Stimulated activated CD4-positive, alpha-beta T cell treated with anti-CD3 and anti-CD28 coated beads, TNF-alpha, amount 100 ng/mL, for 1 hour (primary cell): ENCODE measurements around the gene CYP27C1.

ENCODE experiments used
- DNase-seq, 3 donors: peaks; one replicate each; pipeline ENCODE4 v3.0.0-alpha.2; 2020; ENCODE audit warnings: low read depth in 3 of 3, low spot score in 1 of 3

CYP27C1 gene

DNA sequence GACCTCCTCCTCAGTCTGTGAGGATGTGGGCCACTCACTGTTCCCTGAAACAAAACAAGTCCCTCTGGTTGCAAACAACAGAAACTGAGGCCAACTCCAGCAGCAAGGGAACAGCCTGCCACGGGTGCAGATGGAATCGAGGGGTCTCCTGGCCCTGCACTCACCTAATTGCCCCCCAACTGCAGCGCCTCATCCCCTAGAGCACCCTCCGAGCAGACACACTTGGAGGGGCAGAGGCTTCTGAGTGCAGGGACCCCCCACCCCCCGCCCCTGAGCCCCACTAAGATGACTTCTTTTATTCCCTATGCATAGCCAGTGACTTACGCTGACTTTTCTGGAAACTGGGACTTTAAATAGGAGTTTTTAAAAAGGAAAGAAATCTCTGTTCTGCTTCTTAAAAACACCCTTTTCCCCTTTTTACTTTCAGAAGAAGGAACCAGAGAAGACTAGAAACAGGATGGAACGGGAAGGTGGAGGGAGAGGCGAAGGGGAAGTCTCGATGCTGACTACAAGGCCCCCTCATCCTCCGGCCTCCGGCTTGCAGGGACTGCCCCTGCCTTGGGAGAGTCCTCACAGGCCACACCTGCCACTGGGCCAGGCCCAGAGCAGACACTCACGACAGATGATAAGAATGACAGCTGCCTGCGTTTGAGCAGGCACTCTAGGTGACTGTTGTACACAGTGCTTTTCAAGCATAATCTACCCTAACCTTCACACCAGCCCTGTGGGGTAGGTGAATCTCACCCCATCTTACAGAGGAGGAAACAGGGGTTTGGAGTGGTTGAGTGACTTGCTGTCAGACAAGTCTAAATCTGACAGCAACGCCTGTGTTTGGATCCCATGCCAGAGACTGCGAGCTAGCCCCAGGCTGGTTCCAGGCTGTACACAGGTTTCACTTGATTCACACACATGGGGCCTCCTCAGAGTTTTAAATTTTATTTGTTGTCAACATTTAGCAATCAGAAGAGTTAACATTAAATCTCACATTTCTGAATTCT lies 85.0 kb downstream of the CYP27C1 start:
- no peak for DNase-seq

DNA sequence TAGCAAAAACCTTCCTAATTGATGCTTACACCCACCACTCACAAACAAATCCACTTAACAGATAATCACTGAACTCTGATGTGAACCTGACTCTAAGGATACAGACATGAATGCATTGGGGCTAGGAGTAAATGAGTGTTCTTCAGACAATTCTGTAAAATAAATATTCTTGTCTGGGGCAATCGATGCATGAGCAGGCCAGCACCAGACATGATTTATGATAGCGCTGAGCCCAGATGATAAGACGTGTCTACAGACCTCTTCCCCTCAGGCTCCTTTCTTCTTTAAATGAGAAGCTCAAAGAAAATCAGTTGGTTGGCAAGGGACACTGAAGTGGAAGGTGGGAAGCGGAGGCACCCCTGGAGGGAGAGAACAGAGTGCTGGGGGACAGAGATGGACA lies 85.9 kb downstream of the CYP27C1 start:
- no peak for DNase-seq
